K562 (cell line): ENCODE results near the gene OPA3. TPM values are rescaled to one million over a fixed set of nuclear protein-coding genes. Genes with fewer than 3 reads are reported as not detected.
A peak's percentile ranks its signal among the peaks of the same experiment; 100 is the strongest.

Experiments used
- CBX3 ChIP-seq, 2 experiments: IDR thresholded peaks; 1 replicate in 1 of 2; 2 replicates in 1 of 2; pipeline ENCODE4 v1.6.1; 2012; ENCODE audit warnings: inconsistent platforms in 2 of 2, low read length in 2 of 2, borderline replicate concordance in 1 of 2, control low read depth in 1 of 2
- CXXC5 ChIP-seq: fragments of 250-450 bp; sonication (Bioruptor Pico); IDR thresholded peaks from 2 replicates; pipeline ENCODE4 v1.8.0; 2022; ENCODE audit warnings: inconsistent platforms, mild to moderate bottlenecking, moderate library complexity
- DNMT1 ChIP-seq: fragments of 450-650 bp; IDR thresholded peaks from 2 replicates; pipeline ENCODE4 v1.6.1; 2016; ENCODE audit warnings: antibody characterized with exemption, mild to moderate bottlenecking
- ETV5 ChIP-seq: sonication (generic); formaldehyde crosslinking; IDR thresholded peaks from 2 replicates; pipeline ENCODE4 v1.4.0; 2020; ENCODE audit warnings: low read depth, mild to moderate bottlenecking, missing genetic modification reagents
- HDAC3 ChIP-seq: fragments of 450-650 bp; IDR thresholded peaks from 2 replicates; pipeline ENCODE4 v1.6.1; 2018; ENCODE audit warnings: borderline replicate concordance, mild to moderate bottlenecking, moderate library complexity; ENCODE audit not compliant: partially characterized antibody
- LCOR ChIP-seq: sonication (generic); formaldehyde crosslinking; IDR thresholded peaks from 2 replicates; pipeline ENCODE4 v1.8.0; 2022; ENCODE audit warnings: mild to moderate bottlenecking, missing genetic modification reagents
- MCM2 ChIP-seq: fragments of 450-650 bp; IDR thresholded peaks from 2 replicates; pipeline ENCODE4 v1.6.1; 2017; ENCODE audit warnings: low read depth, mild to moderate bottlenecking
- MECOM ChIP-seq: fragments of 250-450 bp; sonication (Bioruptor Pico); IDR thresholded peaks from 2 replicates; pipeline ENCODE4 v1.8.0; 2022; ENCODE audit warnings: inconsistent platforms
- NBN ChIP-seq: fragments of 450-650 bp; IDR thresholded peaks from 2 replicates; pipeline ENCODE4 v1.6.1; 2016; ENCODE audit warnings: low read depth, mild to moderate bottlenecking
- OTX1 ChIP-seq: fragments of 450-650 bp; formaldehyde crosslinking; IDR thresholded peaks from 2 replicates; pipeline ENCODE4 v1.4.0; 2022; ENCODE audit warnings: mild to moderate bottlenecking
- SMARCE1 ChIP-seq: fragments of 450-650 bp; IDR thresholded peaks from 2 replicates; pipeline ENCODE4 v1.7.1; 2016; ENCODE audit warnings: mild to moderate bottlenecking
- SOX6 ChIP-seq: fragments of 450-650 bp; IDR thresholded peaks from 2 replicates; pipeline ENCODE4 v1.6.1; 2014; ENCODE audit warnings: mild to moderate bottlenecking
- STAT5A ChIP-seq: IDR thresholded peaks from 2 replicates; pipeline ENCODE4 v1.6.1; 2012; ENCODE audit warnings: low read length, inconsistent platforms, borderline replicate concordance
- TSHZ1 ChIP-seq: fragments of 250-450 bp; sonication (Bioruptor Pico); IDR thresholded peaks from 2 replicates; pipeline ENCODE4 v1.4.0; 2020; ENCODE audit warnings: mild to moderate bottlenecking, moderate library complexity
- XRCC3 ChIP-seq: fragments of 450-650 bp; IDR thresholded peaks from 2 replicates; pipeline ENCODE4 v1.6.1; 2017; ENCODE audit warnings: mild to moderate bottlenecking, moderate library complexity
- ZBTB49 ChIP-seq: sonication (generic); formaldehyde crosslinking; IDR thresholded peaks from 2 replicates; pipeline ENCODE4 v1.8.0; 2022; ENCODE audit warnings: missing genetic modification reagents, mild to moderate bottlenecking, borderline replicate concordance
- ZNF217 ChIP-seq: sonication (generic); formaldehyde crosslinking; IDR thresholded peaks from 2 replicates; pipeline ENCODE4 v1.8.0; 2022; ENCODE audit warnings: mild to moderate bottlenecking, missing genetic modification reagents
- ZNF232 ChIP-seq: sonication (generic); formaldehyde crosslinking; IDR thresholded peaks from 2 replicates; pipeline ENCODE4 v1.8.0; 2022; ENCODE audit warnings: mild to moderate bottlenecking, missing genetic modification reagents
- ZNF24 ChIP-seq: fragments of 450-650 bp; IDR thresholded peaks from 2 replicates; pipeline ENCODE4 v1.6.1; 2016
- ZNF518B ChIP-seq: fragments of 250-450 bp; sonication (Bioruptor Pico); IDR thresholded peaks from 2 replicates; pipeline ENCODE4 v1.5.0; 2021; ENCODE audit warnings: mild to moderate bottlenecking, moderate library complexity
- polyA plus RNA-seq, 8 experiments: library from polyadenylated mRNA; depleted of rRNA in 4 of 8; stranded (reverse) in 5 of 8; unstranded in 3 of 8; fragments of >200 nt; fragmentation: Nextera tagmentation in 2 of 8; fragmentation: Illumina TruSeq in 1 of 8; extraction: Ambion mirVana in 2 of 8; extraction: Trizol in 1 of 8; gene quantifications; 2 replicates each; pipeline versions ENCODE4 v1.2.1 to v1.2.3, GENCODE V29; 2011 to 2014; ENCODE audit warnings: inconsistent platforms in 1 of 8, missing spikeins in 1 of 8
- total RNA-seq, 7 experiments: library from RNA; depleted of rRNA in 6 of 7; stranded (reverse); fragments of >200 nt in 6 of 7; fragmentation: Illumina TruSeq in 2 of 7; extraction: Trizol in 2 of 7; gene quantifications; 2 replicates each; pipeline versions ENCODE4 v1.2.1 to v1.2.3, GENCODE V29; 2011 to 2021; ENCODE audit warnings: low replicate concordance in 1 of 7

The OPA3 gene
- total and polyA plus RNA-seq, 9 of the 15 experiments (the other 6 are each of a cell fraction or from before 2014, with no cell fraction given) = 1.4 to 18.8 (median 9.0) TPM

GRCh38 chr19:45506989-45507871, 77.4 kb downstream of the OPA3 start, which contains the start of gene VASP (continued):
- TF ChIP-seq TSHZ1 (CRISPR knock-in tag) (no peak), ZNF232 (CRISPR knock-in tag) (no peak), MECOM (no peak), CXXC5 (peak; percentile 51; the same call in 1 of the 2 replicates), DNMT1 (no peak), HDAC3 (no peak), SOX6 (no peak; the same call in 1 of the 2 replicates), ZBTB49 (no peak), CBX3 (IDR thresholded peaks at IDR 0.05; ENCODE audit: borderline replicate concordance in 1 of 2, low read length in 2 of 2) (peak in 1 of 2 experiments; percentile 42; a peak in 1 of 3 replicates), ETV5 (CRISPR knock-in tag) (no peak; the same call in 1 of the 2 replicates), ZNF24 (no peak), ZNF518B (CRISPR knock-in tag) (no peak), SMARCE1 (no peak), ZNF217 (CRISPR knock-in tag) (no peak), MCM2 (no peak), STAT5A (no peak), NBN (no peak), OTX1 (CRISPR knock-in tag) (no peak), XRCC3 (no peak), LCOR (CRISPR knock-in tag) (peak; percentile 90)
